GM19043 (cell line): ENCODE results near the gene MYH14.

Experiments
- ATAC-seq: cut with Tn5 transposase; IDR thresholded peaks from one replicate; pipeline ENCODE4 v1.9.1; 2021; ENCODE audit warnings: low read depth; ENCODE audit not compliant: unreplicated experiment

The MYH14 gene

GRCh38 chr19:50255115-50255514 lies 51.7 kb downstream of the MYH14 start:
- ATAC-seq: no peak

GRCh38 chr19:50257141-50257540 lies 53.7 kb downstream of the MYH14 start:
- no peak for ATAC-seq

- no peak for ATAC-seq
These were observed 55.5 kb downstream of the MYH14 start for GRCh38 chr19:50258918-50259372.

- no peak for ATAC-seq
These were observed 58.1 kb downstream of the MYH14 start for GRCh38 chr19:50261446-50261970.

- ATAC-seq: no peak
These were observed 59.8 kb downstream of the MYH14 start for GRCh38 chr19:50263176-50263575.

- ATAC-seq: no peak
These were observed 61.2 kb downstream of the MYH14 start for GRCh38 chr19:50264483-50265186.

GRCh38 chr19:50266041-50266440 lies 62.6 kb downstream of the MYH14 start:
- ATAC-seq: no peak

GRCh38 chr19:50266896-50267295 lies 63.5 kb downstream of the MYH14 start:
- no peak for ATAC-seq

- ATAC-seq: no peak
These were observed 64.6 kb downstream of the MYH14 start for GRCh38 chr19:50268041-50268440.

- no peak for ATAC-seq
These were observed 65.1 kb downstream of the MYH14 start for GRCh38 chr19:50268501-50268900.

- ATAC-seq: no peak
These were observed 66.2 kb downstream of the MYH14 start for GRCh38 chr19:50269653-50270052.

- no peak for ATAC-seq
These were observed 69.0 kb downstream of the MYH14 start for GRCh38 chr19:50272263-50272897.

GRCh38 chr19:50273821-50274220 lies 70.4 kb downstream of the MYH14 start:
- ATAC-seq: no peak

GRCh38 chr19:50275577-50276368 lies 72.4 kb downstream of the MYH14 start:
- ATAC-seq: no peak

- ATAC-seq: no peak
These were observed 73.1 kb downstream of the MYH14 start for GRCh38 chr19:50276370-50277063.

GRCh38 chr19:50277966-50278580 lies 74.7 kb downstream of the MYH14 start:
- ATAC-seq: no peak

GRCh38 chr19:50280074-50280473 lies 76.7 kb downstream of the MYH14 start:
- ATAC-seq: no peak

GRCh38 chr19:50280983-50281382 lies 77.6 kb downstream of the MYH14 start:
- no peak for ATAC-seq

GRCh38 chr19:50281491-50281890 lies 78.1 kb downstream of the MYH14 start:
- ATAC-seq: no peak

GRCh38 chr19:50285833-50286232 lies 82.4 kb downstream of the MYH14 start:
- no peak for ATAC-seq
